HG03060 (cell line): ENCODE results near the gene HRH3.

Experiments
- ATAC-seq: cut with Tn5 transposase; IDR thresholded peaks from one replicate; pipeline ENCODE4 v1.9.1; 2021; ENCODE audit warnings: low read depth, moderate number of reproducible peaks; ENCODE audit not compliant: unreplicated experiment

Gene HRH3

GRCh38 chr20:62244644-62245108 lies 24.6 kb upstream of the HRH3 start:
- ATAC-seq, result no peak

- ATAC-seq, result no peak
Observed at GRCh38 chr20:62243906-62244515, 23.9 kb upstream of the HRH3 start.

- no peak for ATAC-seq
Observed at GRCh38 chr20:62243106-62243505, 23.0 kb upstream of the HRH3 start.

DNA sequence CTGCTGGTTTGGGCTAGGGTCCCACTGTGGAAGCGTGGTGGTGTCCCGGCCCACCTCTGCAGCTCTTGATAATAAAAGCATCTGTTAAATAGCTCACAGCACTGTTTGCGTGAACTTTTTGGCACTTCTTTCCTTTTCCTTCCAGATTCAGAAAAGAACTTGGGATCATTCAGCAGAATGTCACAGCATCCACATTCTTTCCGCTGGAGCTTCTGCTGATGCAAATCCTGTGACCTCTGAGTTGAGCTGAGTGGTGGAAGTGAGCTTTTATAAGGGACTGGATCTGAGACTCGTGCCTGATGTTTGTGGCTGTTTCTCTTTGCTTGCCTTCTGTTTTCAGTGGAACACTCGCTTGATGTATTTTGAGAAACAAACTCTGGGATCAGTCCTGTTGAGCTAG lies 22.1 kb upstream of the HRH3 start:
- ATAC-seq, result no peak

DNA sequence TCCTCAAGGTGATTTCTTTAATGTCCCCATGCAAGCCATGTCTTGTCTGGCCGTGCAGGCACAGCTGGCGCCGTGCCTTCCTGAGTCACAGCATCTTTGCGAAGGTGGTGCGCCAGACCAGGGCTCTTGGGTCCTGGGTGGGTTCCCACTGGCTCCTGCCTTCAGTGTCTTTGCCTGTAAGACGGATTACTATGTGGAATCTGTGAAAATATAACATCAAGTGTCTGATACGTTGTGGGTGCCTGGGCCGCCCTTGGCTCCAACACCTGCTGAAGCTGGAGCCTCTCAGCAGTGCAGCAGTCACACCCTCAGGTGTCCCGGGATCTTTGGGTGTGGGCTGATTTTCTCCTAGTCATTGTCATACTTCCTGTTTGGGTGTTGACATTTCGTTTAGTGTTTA lies 21.4 kb upstream of the HRH3 start:
- ATAC-seq, result no peak

GRCh38 chr20:62240020-62240685 lies 20.1 kb upstream of the HRH3 start:
- ATAC-seq, result no peak

DNA sequence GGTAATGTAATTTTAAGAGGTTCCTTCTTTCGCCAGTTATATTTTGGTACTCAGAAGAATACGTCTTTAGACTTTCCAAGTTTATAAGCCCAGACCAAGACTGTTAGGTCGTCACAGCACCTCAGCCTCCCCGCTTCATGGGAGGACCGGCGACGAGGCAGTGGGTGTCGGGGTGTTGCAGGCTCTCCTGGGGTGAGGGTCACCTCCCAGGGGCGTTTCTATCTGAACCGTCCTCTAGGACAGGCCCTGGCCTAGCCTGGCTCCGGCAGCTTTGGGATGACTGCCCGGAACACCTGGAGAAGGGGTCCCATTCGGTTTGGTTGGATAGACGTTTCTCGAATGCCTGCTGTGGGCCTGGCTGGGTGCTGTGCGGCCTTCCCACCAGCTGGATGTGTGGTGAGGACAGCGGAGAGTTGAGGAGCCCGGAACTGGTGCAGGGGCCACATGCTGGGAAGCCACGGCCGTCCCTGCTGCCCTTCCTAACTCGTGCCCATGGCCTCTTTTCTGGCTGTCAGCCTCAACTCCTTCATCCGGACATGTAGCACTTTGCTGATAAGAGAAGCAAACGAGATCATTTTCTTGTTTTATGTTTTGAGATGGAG lies 19.3 kb upstream of the HRH3 start:
- no peak for ATAC-seq

GRCh38 chr20:62238569-62239277 lies 18.6 kb upstream of the HRH3 start:
- no peak for ATAC-seq

GRCh38 chr20:62237801-62238568 lies 17.9 kb upstream of the HRH3 start, which contains the start of gene OSBPL2:
Gene OSBPL2 (plus strand): TSS chr20:62238521. CDS start chr20:62256185, 17,664 bp downstream.
- ATAC-seq, result peak; percentile 97

- no peak for ATAC-seq
Observed at GRCh38 chr20:62237514-62237800, 17.4 kb upstream of the HRH3 start.

DNA sequence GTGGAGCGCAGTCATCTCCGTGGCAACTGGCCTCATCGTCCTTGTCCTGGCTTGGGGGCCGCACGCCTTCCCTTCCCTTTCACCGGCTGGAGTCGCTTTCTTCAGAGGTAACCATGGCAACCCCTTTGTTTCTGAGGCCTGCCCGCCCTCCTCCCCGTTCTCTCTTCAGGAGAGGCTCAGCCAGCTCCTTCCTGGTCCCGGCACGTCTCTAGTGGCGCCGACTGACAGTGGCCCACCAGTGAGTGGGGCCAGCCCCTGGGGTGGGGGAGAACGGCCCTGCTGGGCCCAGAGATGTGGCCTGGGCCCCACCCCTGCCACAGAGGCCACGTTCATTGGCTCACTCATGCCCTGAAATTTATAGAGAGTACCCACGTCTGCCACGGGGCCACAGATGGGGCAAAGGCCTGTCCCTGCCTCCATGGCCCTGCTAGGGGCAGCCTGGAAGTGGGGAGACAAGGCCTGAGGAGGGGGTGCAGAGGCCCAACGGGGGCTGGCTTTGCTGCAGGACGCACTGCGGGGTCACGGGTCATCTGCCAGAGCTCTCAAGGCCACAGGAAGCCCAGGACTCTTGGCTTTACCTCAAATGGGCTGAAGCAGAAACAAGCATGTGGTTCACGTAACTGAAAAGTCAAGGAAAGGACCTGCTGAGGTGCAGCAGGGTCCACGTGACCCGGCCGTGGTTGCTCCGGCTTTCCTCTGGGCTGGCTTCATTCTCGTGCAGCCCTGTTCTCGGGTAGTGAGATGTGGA lies 16.9 kb upstream of the HRH3 start:
- ATAC-seq, result no peak

- ATAC-seq, result no peak
Observed at GRCh38 chr20:62236200-62236599, 16.1 kb upstream of the HRH3 start.

- no peak for ATAC-seq
Observed at GRCh38 chr20:62235777-62236157, 15.7 kb upstream of the HRH3 start.

GRCh38 chr20:62235001-62235776 lies 15.1 kb upstream of the HRH3 start:
- no peak for ATAC-seq

GRCh38 chr20:62234339-62234738 lies 14.3 kb upstream of the HRH3 start:
- ATAC-seq, result no peak

DNA sequence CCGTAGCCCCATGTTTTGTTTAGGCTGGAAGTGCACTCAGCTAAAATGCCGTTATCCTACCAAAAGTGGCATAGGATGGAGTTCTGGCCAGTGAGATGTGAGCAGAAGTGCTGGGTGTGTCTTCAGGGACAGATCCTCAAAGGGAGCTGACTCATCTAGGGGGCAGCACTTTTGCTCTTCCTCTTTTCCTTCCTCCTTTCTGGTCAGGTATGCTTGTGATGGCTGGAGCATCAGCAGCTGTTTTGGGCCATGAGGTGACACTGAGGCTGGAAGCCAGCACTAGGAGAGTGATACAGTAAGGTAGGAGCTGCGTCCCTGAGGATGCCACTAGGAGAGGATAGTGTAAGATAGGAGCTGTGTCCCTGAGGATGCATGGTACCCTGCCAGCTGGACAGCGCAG lies 13.6 kb upstream of the HRH3 start:
- no peak for ATAC-seq

- ATAC-seq, result no peak
Observed at GRCh38 chr20:62232770-62233645, 12.9 kb upstream of the HRH3 start.

DNA sequence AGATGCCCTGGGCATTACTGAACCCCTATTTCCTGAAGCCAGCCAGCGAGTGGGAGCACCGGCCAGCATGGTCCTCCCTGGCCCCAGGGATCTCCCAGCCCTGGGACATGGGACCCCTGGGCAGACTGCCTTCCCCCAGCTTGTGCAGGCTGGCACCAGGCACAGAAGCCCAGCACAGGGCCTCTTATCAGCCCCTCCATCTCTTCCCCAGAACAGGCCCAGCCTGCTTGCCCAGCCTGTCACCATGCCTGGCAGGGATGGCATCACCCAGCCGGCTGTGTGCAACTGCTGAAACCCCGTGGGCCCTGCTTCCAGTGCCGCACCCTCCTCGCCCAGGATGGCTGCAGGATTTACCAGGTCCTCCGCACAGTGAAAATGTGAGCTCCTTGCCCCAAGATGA lies 12.1 kb upstream of the HRH3 start:
- no peak for ATAC-seq
